Prostate gland (tissue), 2 donors: ENCODE results near the gene AXDND1. TPM values are rescaled to one million over a fixed set of nuclear protein-coding genes. Genes with fewer than 3 reads are reported as not detected.

Experiments used
- DNase-seq: peaks from one replicate; pipeline ENCODE4 v3.0.0-alpha.2; 2019; ENCODE audit warnings: low spot score
- H3K27ac ChIP-seq, 2 donors: fragments of 200-600 bp; sonication (generic); 2 replicates each; pipeline ENCODE4 v1.5.1; 2017 to 2019
- H3K27me3 ChIP-seq: fragments of 200-600 bp; sonication (generic); replicated peaks from 2 replicates; pipeline ENCODE4 v1.5.1; 2019; ENCODE audit not compliant: insufficient read depth
- H3K36me3 ChIP-seq, 2 donors: fragments of 200-600 bp; sonication (generic); 1 replicate in 1 of 2; 2 replicates in 1 of 2; pipeline versions ENCODE4 v1.5.1 to v1.8.1; 2017 to 2019
- H3K4me1 ChIP-seq: fragments of 200-600 bp; sonication (generic); replicated peaks from 2 replicates; pipeline ENCODE4 v1.5.1; 2019
- H3K4me3 ChIP-seq, 2 donors: fragments of 200-600 bp; sonication (generic); 2 replicates each; pipeline ENCODE4 v1.5.1; 2017 to 2019
- H3K9me3 ChIP-seq: fragments of 200-600 bp; sonication (generic); 2 replicates; pipeline ENCODE4 v1.5.1; 2017
- POLR2A ChIP-seq: fragments of 450-650 bp; IDR thresholded peaks from one replicate; pipeline ENCODE4 v1.6.1; 2016; ENCODE audit warnings: antibody characterized with exemption, mild to moderate bottlenecking
- POLR2AphosphoS5 ChIP-seq: sonication (generic); formaldehyde crosslinking; IDR thresholded peaks from one replicate; pipeline ENCODE4 v1.6.1; 2017; ENCODE audit warnings: antibody characterized with exemption
- WGBS: methylation state at CpG from one replicate; pipeline ENCODE4 v1.1.5; 2018; 5-methylcytosine and 5-hydroxymethylcytosine counted together
- intact Hi-C: fragments of 100-400 bp; cut with DNase I; formaldehyde crosslinking; loops from one replicate; pipeline ENCODE4 v1.14.2; 2022
- total RNA-seq, 2 donors: library from RNA; depleted of rRNA; stranded (reverse); fragments of >200 nt; gene quantifications; one replicate each; pipeline ENCODE4 v1.1.0, GENCODE V29; 2016
- TF ChIP-seq, protein P1 (sequence below), 4 experiments: fragments of 200-600 bp in 2 of 4; fragments of 450-650 bp in 2 of 4; sonication (generic) in 2 of 4; IDR thresholded peaks; 1 replicate in 3 of 4; 2 replicates in 1 of 4; pipeline ENCODE4 v1.5.1; 2016 to 2019; ENCODE audit warnings: antibody characterized with exemption in 4 of 4, mild to moderate bottlenecking in 2 of 4, moderate library complexity in 2 of 4

AXDND1 gene
- total RNA-seq, 2 donors from 2014 or later = 7.0 TPM; not detected in 1

DNA sequence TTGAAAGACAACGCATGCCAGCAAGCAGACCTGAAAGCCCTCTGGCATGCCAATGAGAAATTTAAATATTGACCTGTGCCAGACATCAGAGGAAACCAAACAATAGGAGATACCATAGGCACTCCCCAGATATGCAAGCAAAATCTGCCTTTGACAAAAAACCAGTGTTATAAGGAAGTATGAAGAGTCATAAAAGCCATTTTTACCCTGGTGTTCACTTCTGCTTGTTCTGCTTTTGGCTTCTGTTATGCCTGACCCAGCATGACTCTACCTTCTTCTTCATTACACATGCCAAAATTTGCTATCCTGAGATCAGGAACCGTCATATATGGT lies 183.6 kb downstream of the AXDND1 start:
- 36% methylated on average over 2 of the region's 2 CpGs for WGBS
- intact Hi-C loops = no loop called here
- DNase-seq = no peak
- Histone ChIP-seq H3K4me3 (no peak overlapping the region), H3K9me3 (no peaks in the 10 kb centered on the region), H3K36me3 (no peaks in the 10 kb centered on the region), H3K4me1 (no peaks in the 10 kb centered on the region), H3K27me3 (no peaks in the 10 kb centered on the region), H3K27ac (no peak overlapping the region)
- TF ChIP-seq POLR2AphosphoS5 (no peak), POLR2A (no peak)
- TF ChIP-seq, protein P1, sequence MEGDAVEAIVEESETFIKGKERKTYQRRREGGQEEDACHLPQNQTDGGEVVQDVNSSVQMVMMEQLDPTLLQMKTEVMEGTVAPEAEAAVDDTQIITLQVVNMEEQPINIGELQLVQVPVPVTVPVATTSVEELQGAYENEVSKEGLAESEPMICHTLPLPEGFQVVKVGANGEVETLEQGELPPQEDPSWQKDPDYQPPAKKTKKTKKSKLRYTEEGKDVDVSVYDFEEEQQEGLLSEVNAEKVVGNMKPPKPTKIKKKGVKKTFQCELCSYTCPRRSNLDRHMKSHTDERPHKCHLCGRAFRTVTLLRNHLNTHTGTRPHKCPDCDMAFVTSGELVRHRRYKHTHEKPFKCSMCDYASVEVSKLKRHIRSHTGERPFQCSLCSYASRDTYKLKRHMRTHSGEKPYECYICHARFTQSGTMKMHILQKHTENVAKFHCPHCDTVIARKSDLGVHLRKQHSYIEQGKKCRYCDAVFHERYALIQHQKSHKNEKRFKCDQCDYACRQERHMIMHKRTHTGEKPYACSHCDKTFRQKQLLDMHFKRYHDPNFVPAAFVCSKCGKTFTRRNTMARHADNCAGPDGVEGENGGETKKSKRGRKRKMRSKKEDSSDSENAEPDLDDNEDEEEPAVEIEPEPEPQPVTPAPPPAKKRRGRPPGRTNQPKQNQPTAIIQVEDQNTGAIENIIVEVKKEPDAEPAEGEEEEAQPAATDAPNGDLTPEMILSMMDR (IDR thresholded peaks at IDR 0.05) = no peak

DNA sequence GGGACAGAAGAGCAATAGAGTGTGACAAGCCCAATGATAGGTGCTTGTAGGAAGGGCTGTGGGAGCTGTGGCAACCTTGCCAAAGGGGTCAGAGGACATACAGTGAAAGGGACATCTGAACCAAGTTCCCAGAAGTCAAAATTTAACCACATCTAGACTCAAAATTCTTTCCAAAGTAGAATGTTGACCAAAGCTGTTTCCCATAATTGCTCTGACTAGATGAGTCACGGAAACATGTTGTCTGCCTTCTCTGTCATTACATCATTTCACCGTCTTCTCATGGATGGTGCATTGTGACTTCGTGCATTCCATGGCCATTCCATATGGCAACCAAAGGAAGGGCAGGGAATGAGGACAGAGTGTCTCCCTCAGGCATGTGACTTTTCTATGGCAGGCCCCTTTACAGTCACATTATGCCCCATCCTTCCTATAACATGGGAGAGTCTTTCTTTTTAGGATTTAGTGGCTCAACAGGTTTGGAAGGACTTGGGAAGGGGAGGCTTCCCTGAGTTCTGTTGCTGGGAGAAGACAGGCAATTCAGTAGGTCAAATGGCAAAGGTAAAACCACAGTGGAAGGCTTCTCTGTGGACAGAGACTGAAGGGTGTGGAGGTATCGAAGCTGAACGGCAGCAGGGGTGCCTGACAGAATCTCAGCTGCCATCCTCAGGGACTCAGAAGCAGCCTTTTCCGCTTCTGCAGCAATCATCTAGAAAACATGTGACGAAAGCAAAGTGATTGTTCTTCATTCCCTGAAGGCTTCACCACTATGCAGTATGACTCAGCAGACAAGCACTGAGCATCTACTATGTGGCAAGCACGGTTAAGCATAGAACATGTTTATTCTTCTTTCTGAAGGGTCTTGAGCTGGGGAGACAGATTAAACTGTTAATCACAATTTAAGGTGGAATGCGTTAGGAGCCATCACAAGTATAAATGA lies 185.2 kb downstream of the AXDND1 start:
- TF ChIP-seq POLR2AphosphoS5 = no peak
- Histone ChIP-seq H3K36me3 (no peaks in the 10 kb centered on the region), H3K27me3 (no peaks in the 10 kb centered on the region), H3K9me3 (no peaks in the 10 kb centered on the region), H3K4me1 (no peaks in the 10 kb centered on the region), H3K27ac (no peak overlapping the region), H3K4me3 (no peak overlapping the region)
- intact Hi-C loops = no loop called here
- DNase-seq = no peak
- 69% methylated on average over 9 of the region's 9 CpGs for WGBS

DNA sequence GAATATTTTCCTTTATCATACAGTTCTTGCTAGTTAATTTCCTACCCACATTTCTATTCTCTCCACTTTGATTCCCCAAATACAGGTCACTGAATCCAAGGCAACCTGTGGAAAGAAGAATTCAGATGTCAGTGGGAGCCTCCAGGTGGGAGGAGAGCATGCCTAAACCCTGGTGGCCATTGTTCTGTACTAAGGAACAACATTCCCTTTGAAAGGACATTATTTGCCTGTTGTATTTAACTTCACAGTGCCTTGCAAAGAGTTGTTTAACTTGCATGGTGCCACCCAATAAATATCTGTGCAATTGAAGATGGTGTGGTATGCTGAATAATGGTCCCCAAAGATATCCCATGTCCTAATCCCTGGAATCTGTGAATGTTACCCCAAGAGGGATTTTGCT lies 188.7 kb downstream of the AXDND1 start:
- no peaks in the 10 kb centered on the region for H3K9me3 ChIP-seq
- H3K4me3 ChIP-seq = no peak overlapping the region
- H3K27me3 ChIP-seq = no peaks in the 10 kb centered on the region
- DNase-seq = no peak
- no peaks in the 10 kb centered on the region for H3K36me3 ChIP-seq
- intact Hi-C loops = no loop called here
- H3K4me1 ChIP-seq = no peaks in the 10 kb centered on the region
- no peak overlapping the region for H3K27ac ChIP-seq
- TF ChIP-seq, protein P1 (IDR thresholded peaks at IDR 0.05) = no peak
- TF ChIP-seq POLR2AphosphoS5 (no peak), POLR2A (no peak)

DNA sequence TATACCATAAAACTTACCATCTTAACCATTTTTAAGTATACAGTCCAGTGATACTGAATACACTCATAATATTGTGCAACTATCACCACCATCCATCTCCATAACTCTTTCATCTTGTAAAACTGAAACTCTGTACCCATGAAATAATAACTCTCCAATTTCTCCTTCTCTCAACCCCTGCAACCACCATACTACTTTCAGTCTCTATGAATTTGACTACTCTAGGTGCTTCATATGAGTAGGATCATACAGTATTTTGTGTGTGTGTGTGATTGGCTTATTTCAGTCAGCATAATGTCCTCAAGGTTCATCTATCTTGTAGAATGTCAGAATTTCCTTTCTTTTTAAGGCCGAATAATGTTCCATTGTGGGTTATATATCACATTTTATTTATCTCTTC lies 192.3 kb downstream of the AXDND1 start:
- Histone ChIP-seq H3K9me3 (no peaks in the 10 kb centered on the region), H3K27me3 (no peaks in the 10 kb centered on the region), H3K4me1 (no peaks in the 10 kb centered on the region), H3K27ac (no peak overlapping the region), H3K36me3 (no peaks in the 10 kb centered on the region), H3K4me3 (no peak overlapping the region)
- TF ChIP-seq POLR2A = no peak
- no peak for TF ChIP-seq POLR2AphosphoS5
- TF ChIP-seq, protein P1 (IDR thresholded peaks at IDR 0.05) = no peak
- WGBS = 98% methylated on average over 1 of the region's 1 CpG
- DNase-seq = no peak
- intact Hi-C loops = no loop called here

DNA sequence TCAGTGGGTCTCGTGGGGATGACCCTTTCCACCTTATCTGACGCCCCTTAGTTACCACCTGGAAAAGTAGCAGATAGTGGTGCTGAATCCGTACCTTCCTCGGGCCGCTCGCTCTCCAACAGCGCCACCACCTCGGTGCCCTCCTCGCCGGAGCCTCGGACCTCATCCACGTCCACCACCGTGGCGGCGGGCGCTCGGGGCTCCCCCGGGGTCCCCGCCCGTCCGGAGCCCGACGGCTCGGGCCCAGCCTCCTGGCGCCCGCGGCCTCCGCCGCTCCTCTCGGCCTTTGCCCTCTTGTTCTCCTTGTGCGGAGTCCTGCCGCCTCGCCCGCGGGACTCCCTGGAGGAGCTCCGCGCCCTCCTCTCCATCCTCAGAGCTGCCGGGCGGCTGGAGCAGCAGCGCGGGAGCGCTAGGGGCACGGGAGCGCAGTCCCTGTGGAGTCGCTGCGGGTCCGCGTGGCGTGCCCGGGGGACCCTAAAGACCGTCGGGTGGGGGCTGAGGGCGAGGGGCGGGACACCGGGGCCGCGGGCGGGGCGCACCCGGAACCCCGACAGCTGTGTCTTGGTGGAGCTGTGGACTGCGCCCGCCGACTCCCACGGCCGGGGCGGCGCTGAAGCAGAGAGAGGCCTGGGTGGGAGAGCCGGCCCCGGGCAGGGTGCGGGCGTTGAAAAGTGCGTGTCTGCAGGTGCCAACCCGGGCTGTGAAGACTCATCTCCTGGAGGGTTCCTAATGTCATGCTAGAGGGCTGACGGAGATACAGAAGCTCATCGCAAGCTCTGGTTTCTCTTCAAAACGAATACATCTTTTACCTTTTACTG lies 209.9 kb downstream of the AXDND1 start, which contains the start of gene NPHS2:
TSS of gene NPHS2 (minus strand) at position 452 of the 818 bp plus-strand sequence. CDS start at position 368, 84 bp downstream.
- DNase-seq = no peak
- intact Hi-C loops = no loop called here
- Histone ChIP-seq H3K27me3 (no peaks in the 10 kb centered on the region), H3K36me3 (no peaks in the 10 kb centered on the region), H3K4me1 (no peaks in the 10 kb centered on the region), H3K4me3 (peak within 1 kb of the TSS in 1 of 2 donors; percentile 1), H3K9me3 (no peaks in the 10 kb centered on the region), H3K27ac (no peak within 1 kb of the TSS)
- TF ChIP-seq POLR2AphosphoS5 (no peak), POLR2A (no peak)
- TF ChIP-seq, protein P1 (IDR thresholded peaks at IDR 0.05) = no peak
- WGBS = 6% methylated on average over 72 of the region's 77 CpGs
